ENCODE results near the gene PCSK4. TPM values are rescaled to one million over a fixed set of nuclear protein-coding genes. Genes with fewer than 3 reads are reported as not detected.

PCSK4 gene
- total RNA-seq, 6 donors from 2014 or later = 2.7 to 47.1 (median 6.8) TPM

DNA sequence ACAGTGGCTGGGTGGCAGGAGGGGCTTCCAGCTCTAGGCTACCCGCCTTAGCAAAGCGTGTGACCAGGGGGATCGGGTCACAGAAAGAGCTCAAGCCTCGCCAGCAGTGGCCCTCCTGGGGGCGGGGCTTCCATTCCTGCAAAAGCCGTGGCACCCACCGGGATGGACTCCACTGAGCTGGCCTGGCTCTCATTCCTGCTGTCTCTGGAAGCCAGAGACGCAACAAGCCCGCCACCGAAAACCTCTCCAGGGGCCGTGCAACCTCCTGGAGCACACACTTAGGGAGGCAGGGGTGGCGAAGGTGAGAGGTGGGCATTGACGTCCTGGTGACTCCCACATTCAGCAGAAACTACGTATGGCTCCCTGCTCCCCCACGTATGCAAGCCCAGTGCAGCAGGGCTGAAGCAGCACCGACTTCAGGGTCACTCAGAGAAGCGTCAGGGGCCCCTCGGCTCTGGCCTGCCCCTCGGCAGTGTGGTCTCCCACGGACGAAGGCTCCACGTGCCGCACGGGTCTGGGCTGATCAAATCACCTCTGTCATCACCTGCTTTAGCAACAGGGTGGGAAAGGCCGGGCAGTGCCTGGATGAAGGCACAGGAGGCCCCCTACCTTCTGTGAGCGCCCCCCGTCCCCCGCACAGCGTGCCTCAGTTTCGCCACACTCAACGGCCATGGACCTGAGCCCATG lies 14.3 kb downstream of the PCSK4 start:
- H3K36me3 ChIP-seq = peaks cover 0 to 26% (median 11%) of the 10 kb centered on the region in 4 donors
- ATAC-seq (ENCODE audit: low FRiP score in 2 of 2) = no peak
- WGBS, 2 donors = 95 to 96% methylated on average over 16 to 27 of the region's 31 CpGs

DNA sequence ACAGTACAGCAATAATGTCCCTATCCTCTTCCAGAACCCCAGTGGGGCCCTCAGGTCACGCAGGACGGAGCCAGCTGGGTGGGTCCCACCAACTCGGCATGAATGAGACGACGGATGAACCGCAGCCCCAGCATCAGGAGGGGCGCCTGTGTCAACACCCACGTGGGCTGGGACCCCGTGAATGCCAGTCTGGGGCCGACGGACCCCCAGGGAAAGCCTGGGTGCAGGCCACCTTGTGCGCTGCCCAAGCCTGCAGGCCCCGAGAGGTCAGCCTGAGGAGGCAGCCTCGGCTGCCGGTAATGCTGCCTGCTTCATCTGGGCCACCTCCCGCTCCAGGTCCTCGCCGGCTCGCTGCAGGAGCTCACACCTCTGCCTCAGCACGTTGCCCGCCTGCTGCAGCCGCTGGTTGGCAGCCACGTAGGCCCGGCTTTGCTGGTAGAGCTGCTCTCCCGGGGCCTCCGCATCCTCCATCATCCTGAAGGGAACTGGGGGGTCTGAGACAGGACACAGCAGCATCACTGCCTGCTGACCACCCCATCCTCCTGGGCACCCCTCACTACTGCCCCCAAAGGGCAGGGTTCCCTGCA lies 15.3 kb downstream of the PCSK4 start:
- Histone ChIP-seq H3K4me3 (no peak overlapping the region), H3K36me3 (peaks cover 0 to 26% (median 11%) of the 10 kb centered on the region in 4 donors), H3K9me3 (no peaks in the 10 kb centered on the region), H3K4me1 (peaks cover 39 to 51% (median 43%) of the 10 kb centered on the region in 4 donors), H3K27ac (no peak overlapping the region), H3K27me3 (peaks cover 5 to 30% (median 19%) of the 10 kb centered on the region in 4 donors)
- ATAC-seq (ENCODE audit: low FRiP score in 2 of 2) (no peak), DNase-seq (peak in 1 of 2 donors; percentile 67)
- TF ChIP-seq, protein P1, sequence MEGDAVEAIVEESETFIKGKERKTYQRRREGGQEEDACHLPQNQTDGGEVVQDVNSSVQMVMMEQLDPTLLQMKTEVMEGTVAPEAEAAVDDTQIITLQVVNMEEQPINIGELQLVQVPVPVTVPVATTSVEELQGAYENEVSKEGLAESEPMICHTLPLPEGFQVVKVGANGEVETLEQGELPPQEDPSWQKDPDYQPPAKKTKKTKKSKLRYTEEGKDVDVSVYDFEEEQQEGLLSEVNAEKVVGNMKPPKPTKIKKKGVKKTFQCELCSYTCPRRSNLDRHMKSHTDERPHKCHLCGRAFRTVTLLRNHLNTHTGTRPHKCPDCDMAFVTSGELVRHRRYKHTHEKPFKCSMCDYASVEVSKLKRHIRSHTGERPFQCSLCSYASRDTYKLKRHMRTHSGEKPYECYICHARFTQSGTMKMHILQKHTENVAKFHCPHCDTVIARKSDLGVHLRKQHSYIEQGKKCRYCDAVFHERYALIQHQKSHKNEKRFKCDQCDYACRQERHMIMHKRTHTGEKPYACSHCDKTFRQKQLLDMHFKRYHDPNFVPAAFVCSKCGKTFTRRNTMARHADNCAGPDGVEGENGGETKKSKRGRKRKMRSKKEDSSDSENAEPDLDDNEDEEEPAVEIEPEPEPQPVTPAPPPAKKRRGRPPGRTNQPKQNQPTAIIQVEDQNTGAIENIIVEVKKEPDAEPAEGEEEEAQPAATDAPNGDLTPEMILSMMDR (IDR thresholded peaks at IDR 0.05) = no peak
- no peak for TF ChIP-seq EP300 (IDR thresholded peaks at IDR 0.05)
- no peak for TF ChIP-seq POLR2A (IDR thresholded peaks at IDR 0.05)
- TF ChIP-seq POLR2AphosphoS5 (IDR thresholded peaks at IDR 0.05) = no peak
- 89 to 95% methylated on average over 12 to 26 of the region's 26 CpGs for WGBS, 2 donors

More for the DNA sequence above, 14.3 kb downstream of the PCSK4 start:
- Histone ChIP-seq H3K9me3 (no peaks in the 10 kb centered on the region), H3K4me1 (peaks cover 28 to 41% (median 32%) of the 10 kb centered on the region in 4 donors), H3K27ac (no peak overlapping the region), H3K27me3 (peaks cover 0 to 20% (median 10%) of the 10 kb centered on the region in 4 donors), H3K4me3 (no peak overlapping the region)
- DNase-seq = peak in 1 of 2 donors; percentile 67
- no peak for TF ChIP-seq POLR2AphosphoS5 (IDR thresholded peaks at IDR 0.05)
- TF ChIP-seq, protein P1 (IDR thresholded peaks at IDR 0.05) = no peak

DNA sequence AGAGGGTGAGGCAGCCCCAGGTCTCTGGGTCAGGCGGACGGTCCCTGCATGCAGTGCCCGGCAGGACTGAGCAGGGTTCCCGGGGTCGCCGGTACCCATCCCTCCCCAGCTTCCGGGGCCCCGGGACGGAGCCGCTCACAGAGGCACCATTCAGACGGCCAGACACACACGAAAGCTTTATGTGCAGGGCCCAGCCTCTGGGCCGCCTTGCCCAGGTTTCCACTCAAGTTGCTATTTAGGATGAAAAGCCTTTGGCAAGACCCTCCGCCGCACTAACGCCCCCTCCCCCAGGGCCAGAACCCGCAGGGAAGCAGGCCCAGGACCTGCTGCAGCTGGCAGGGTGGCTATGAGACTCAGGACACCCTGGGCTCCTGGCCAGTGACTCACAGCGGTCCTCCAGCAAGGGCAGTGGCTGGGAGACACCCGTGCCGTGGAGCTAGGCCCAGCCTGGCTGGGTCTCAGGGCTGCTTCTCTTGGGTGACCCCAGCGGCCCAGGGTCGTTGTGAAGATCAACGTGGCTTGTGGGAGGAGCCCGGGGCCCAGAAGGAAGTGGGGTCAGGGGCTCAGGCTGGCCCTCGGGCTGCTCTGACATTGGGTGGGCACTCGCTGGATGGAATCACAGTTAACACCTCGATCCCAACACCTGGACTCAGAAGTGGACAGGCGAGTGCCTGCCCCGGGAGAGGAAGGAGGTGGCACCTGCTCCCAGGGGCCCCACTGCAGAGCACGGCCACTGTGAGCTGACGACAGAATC lies 16.0 kb downstream of the PCSK4 start:
- TF ChIP-seq EP300 (IDR thresholded peaks at IDR 0.05) (no peak), POLR2AphosphoS5 (IDR thresholded peaks at IDR 0.05) (no peak), POLR2A (IDR thresholded peaks at IDR 0.05) (no peak)
- TF ChIP-seq, protein P1 (IDR thresholded peaks at IDR 0.05) = no peak
- no peak overlapping the region for H3K4me3 ChIP-seq
- no peaks in the 10 kb centered on the region for H3K9me3 ChIP-seq
- DNase-seq = peak in 1 of 2 donors; percentile 73
- peaks cover 0 to 26% (median 11%) of the 10 kb centered on the region in 4 donors for H3K36me3 ChIP-seq
- no peak overlapping the region for H3K27ac ChIP-seq
- ATAC-seq (ENCODE audit: low FRiP score in 2 of 2) = no peak
- WGBS, 2 donors = 70 to 83% methylated on average over 15 to 31 of the region's 31 CpGs
- H3K4me1 ChIP-seq = peaks cover 37 to 52% (median 42%) of the 10 kb centered on the region in 4 donors
- peaks cover 5 to 37% (median 23%) of the 10 kb centered on the region in 4 donors for H3K27me3 ChIP-seq

DNA sequence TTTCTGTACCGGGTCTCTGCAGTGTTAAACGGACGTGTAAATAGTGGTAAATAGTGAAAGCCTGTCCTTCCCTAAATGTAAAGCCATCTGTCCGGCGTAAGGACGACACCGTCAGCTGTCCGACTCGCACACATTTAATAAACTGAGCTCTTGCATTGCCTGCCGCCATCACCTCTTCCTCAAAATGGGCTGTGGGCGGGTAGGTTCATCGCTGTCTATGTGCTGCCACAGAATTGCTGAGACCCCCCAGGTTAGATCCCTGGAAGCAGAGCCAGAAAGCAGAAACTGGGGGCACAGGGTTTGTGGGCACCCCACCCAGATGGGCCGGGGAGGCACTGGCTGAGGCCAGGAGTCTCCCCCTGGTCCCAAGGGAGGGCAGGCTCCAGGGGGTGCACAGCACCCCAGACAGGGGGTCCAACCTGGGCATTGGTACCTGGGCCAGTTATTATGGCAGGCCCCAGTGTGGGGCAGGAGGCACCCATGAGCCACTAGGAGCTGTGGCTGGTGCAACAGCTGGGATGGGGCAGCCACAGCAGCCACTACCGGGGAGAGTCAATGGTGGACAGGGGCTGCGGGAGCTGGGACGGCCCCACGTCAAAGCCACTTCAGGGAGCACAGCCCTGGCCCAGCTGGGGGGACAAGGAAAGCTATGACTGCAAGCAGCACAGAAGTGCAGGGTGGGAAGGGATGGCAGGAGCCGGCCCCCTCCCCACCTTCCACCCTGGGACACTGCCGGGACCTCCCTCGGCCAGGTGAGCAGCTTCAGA lies 16.9 kb downstream of the PCSK4 start:
- H3K27me3 ChIP-seq = peaks cover 5 to 46% (median 31%) of the 10 kb centered on the region in 4 donors
- 69 to 82% methylated on average over 10 to 20 of the region's 20 CpGs for WGBS, 2 donors
- ATAC-seq (ENCODE audit: low FRiP score in 2 of 2) (no peak), DNase-seq (peak in 1 of 2 donors; percentile 50)
- no peak overlapping the region for H3K27ac ChIP-seq
- H3K4me1 ChIP-seq = peaks cover 41 to 55% (median 47%) of the 10 kb centered on the region in 4 donors
- peaks cover 0 to 26% (median 11%) of the 10 kb centered on the region in 4 donors for H3K36me3 ChIP-seq
- H3K9me3 ChIP-seq = no peaks in the 10 kb centered on the region
- no peak overlapping the region for H3K4me3 ChIP-seq
- TF ChIP-seq, protein P1 (IDR thresholded peaks at IDR 0.05) = no peak
- no peak for TF ChIP-seq POLR2AphosphoS5 (IDR thresholded peaks at IDR 0.05)
- no peak for TF ChIP-seq POLR2A (IDR thresholded peaks at IDR 0.05)
- no peak for TF ChIP-seq EP300 (IDR thresholded peaks at IDR 0.05)

All from upper lobe of left lung (tissue), 6 donors.